K562 (cell line): Measurements from ENCODE around the gene PIF1. TPM values are rescaled to one million over a fixed set of nuclear protein-coding genes. Genes with fewer than 3 reads are reported as not detected.

Experiments
- ASH1L ChIP-seq: fragments of 450-650 bp; IDR thresholded peaks from 2 replicates; pipeline ENCODE4 v1.6.1; 2018; ENCODE audit warnings: borderline replicate concordance, mild to moderate bottlenecking, low read depth; ENCODE audit not compliant: partially characterized antibody
- ATF7 ChIP-seq: fragments of 450-650 bp; IDR thresholded peaks from 2 replicates; pipeline ENCODE4 v1.7.1; 2014; ENCODE audit warnings: mild to moderate bottlenecking, moderate library complexity
- CTBP1 ChIP-seq: fragments of 450-650 bp; IDR thresholded peaks from 2 replicates; pipeline ENCODE4 v1.6.1; 2016; ENCODE audit warnings: borderline replicate concordance
- GABPA ChIP-seq: fragments of 200-800 bp; sonication (Bioruptor generic); conservative IDR thresholded peaks from 2 replicates; pipeline ENCODE4 v1.6.1; 2016; ENCODE audit warnings: low read depth, missing genetic modification characterization, missing compliant biosample characterization
- HDAC1 ChIP-seq, 2 experiments: fragments of 450-650 bp; IDR thresholded peaks; 2 replicates each; pipeline ENCODE4 v1.6.1; 2016 to 2017; ENCODE audit warnings: inconsistent platforms in 1 of 2, mild to moderate bottlenecking in 1 of 2, moderate library complexity in 1 of 2
- HES1 ChIP-seq: fragments of 450-650 bp; IDR thresholded peaks from 2 replicates; pipeline ENCODE4 v1.6.1; 2016; ENCODE audit warnings: low read depth, mild to moderate bottlenecking, moderate library complexity
- KAT2B ChIP-seq: IDR thresholded peaks from one replicate; pipeline ENCODE4 v1.6.1; 2012; ENCODE audit warnings: low read depth, mild to moderate bottlenecking, control low read depth, inconsistent platforms, low read length, moderate library complexity
- MNT ChIP-seq, 2 experiments: fragments of 450-650 bp; conservative IDR thresholded peaks; 2 replicates each; pipeline ENCODE4 v1.6.1; 2017; ENCODE audit warnings: mild to moderate bottlenecking in 2 of 2, moderate library complexity in 2 of 2
- NR2C2 ChIP-seq, 2 experiments: fragments of 200-800 bp in 1 of 2; sonication (Bioruptor generic) in 1 of 2; sonication (generic) in 1 of 2; formaldehyde crosslinking in 1 of 2; IDR thresholded peaks; 2 replicates each; pipeline versions ENCODE4 v1.6.1 to v1.8.0; 2016 to 2022; ENCODE audit warnings: mild to moderate bottlenecking in 1 of 2, missing compliant biosample characterization in 1 of 2, missing genetic modification characterization in 1 of 2, missing genetic modification reagents in 1 of 2
- PCBP1 ChIP-seq: fragments of 200-400 bp; formaldehyde crosslinking; IDR thresholded peaks from 2 replicates; pipeline ENCODE4 v1.6.1; 2018; ENCODE audit warnings: mild to moderate bottlenecking, low read depth, low read length; ENCODE audit not compliant: poor library complexity, severe bottlenecking
- POLR2B ChIP-seq: fragments of 450-650 bp; IDR thresholded peaks from 2 replicates; pipeline ENCODE4 v1.6.1; 2018; ENCODE audit warnings: low read depth; ENCODE audit not compliant: partially characterized antibody
- POLR2H ChIP-seq: IDR thresholded peaks from 2 replicates; pipeline ENCODE4 v1.6.1; 2016; ENCODE audit warnings: missing genetic modification characterization, low read depth, mild to moderate bottlenecking, control low read depth, missing compliant biosample characterization, moderate library complexity
- RB1 ChIP-seq: fragments of 450-650 bp; IDR thresholded peaks from 2 replicates; pipeline ENCODE4 v1.6.1; 2017; ENCODE audit warnings: low read depth, mild to moderate bottlenecking
- SIX5 ChIP-seq, 2 experiments: IDR thresholded peaks; 2 replicates each; pipeline ENCODE4 v1.6.1; 2011; ENCODE audit warnings: low read length in 2 of 2, borderline replicate concordance in 1 of 2, low read depth in 1 of 2, mild to moderate bottlenecking in 1 of 2, moderate library complexity in 1 of 2; ENCODE audit not compliant: insufficient read depth in 1 of 2
- SMAD4 ChIP-seq: fragments of 250-450 bp; sonication (Bioruptor Pico); conservative IDR thresholded peaks from 2 replicates; pipeline ENCODE4 v1.8.0; 2021; ENCODE audit warnings: inconsistent platforms, mild to moderate bottlenecking, moderate library complexity
- TCF3 ChIP-seq: sonication (generic); formaldehyde crosslinking; IDR thresholded peaks from 2 replicates; pipeline ENCODE4 v1.4.0; 2020; ENCODE audit warnings: mild to moderate bottlenecking, missing genetic modification reagents
- U2AF1 ChIP-seq: fragments of 200-400 bp; formaldehyde crosslinking; optimal IDR thresholded peaks from 2 replicates; pipeline ENCODE3; 2017; ENCODE audit warnings: mild to moderate bottlenecking, low read depth, low read length, moderate library complexity
- ZBTB7A ChIP-seq: IDR thresholded peaks from 2 replicates; pipeline ENCODE4 v1.6.1; 2011; ENCODE audit warnings: low read depth, mild to moderate bottlenecking, low read length, moderate library complexity, borderline replicate concordance; ENCODE audit not compliant: control insufficient read depth
- ZNF239 ChIP-seq: fragments of 250-450 bp; sonication (Bioruptor Pico); IDR thresholded peaks from 2 replicates; pipeline ENCODE4 v1.4.0; 2020; ENCODE audit warnings: mild to moderate bottlenecking
- ZNF311 ChIP-seq: fragments of 250-450 bp; sonication (Bioruptor Pico); IDR thresholded peaks from 2 replicates; pipeline ENCODE4 v1.4.0; 2020; ENCODE audit warnings: mild to moderate bottlenecking, moderate library complexity
- ZNF764 ChIP-seq: fragments of 250-450 bp; sonication (Bioruptor Pico); IDR thresholded peaks from 2 replicates; pipeline ENCODE4 v1.4.0; 2020; ENCODE audit warnings: low read depth, mild to moderate bottlenecking, moderate library complexity
- ZNF780A ChIP-seq: fragments of 250-450 bp; sonication (Bioruptor Pico); IDR thresholded peaks from 2 replicates; pipeline ENCODE4 v1.5.0; 2021; ENCODE audit warnings: mild to moderate bottlenecking
- polyA plus RNA-seq, 8 experiments: library from polyadenylated mRNA; depleted of rRNA in 4 of 8; stranded (reverse) in 5 of 8; unstranded in 3 of 8; fragments of >200 nt; fragmentation: Nextera tagmentation in 2 of 8; fragmentation: Illumina TruSeq in 1 of 8; extraction: Ambion mirVana in 2 of 8; extraction: Trizol in 1 of 8; gene quantifications; 2 replicates each; pipeline versions ENCODE4 v1.2.1 to v1.2.3, GENCODE V29; 2011 to 2014; ENCODE audit warnings: inconsistent platforms in 1 of 8, missing spikeins in 1 of 8
- total RNA-seq, 7 experiments: library from RNA; depleted of rRNA in 6 of 7; stranded (reverse); fragments of >200 nt in 6 of 7; fragmentation: Illumina TruSeq in 2 of 7; extraction: Trizol in 2 of 7; gene quantifications; 2 replicates each; pipeline versions ENCODE4 v1.2.1 to v1.2.3, GENCODE V29; 2011 to 2021; ENCODE audit warnings: low replicate concordance in 1 of 7
- TF ChIP-seq, protein P1 (sequence below), 2 experiments: fragments of 200-800 bp in 1 of 2; sonication (Bioruptor generic) in 1 of 2; sonication (generic) in 1 of 2; formaldehyde crosslinking in 1 of 2; IDR thresholded peaks in 1 of 2; conservative IDR thresholded peaks in 1 of 2; 2 replicates each; pipeline versions ENCODE4 v1.5.0 to v1.6.1; 2016 to 2020; ENCODE audit warnings: missing compliant biosample characterization in 1 of 2, missing genetic modification characterization in 1 of 2, missing genetic modification reagents in 1 of 2

PIF1 gene
- total and polyA plus RNA-seq, 9 of the 15 experiments (the other 6 are each of a cell fraction or from before 2014, with no cell fraction given), result 1.1 to 37.9 (median 11.5) TPM

DNA sequence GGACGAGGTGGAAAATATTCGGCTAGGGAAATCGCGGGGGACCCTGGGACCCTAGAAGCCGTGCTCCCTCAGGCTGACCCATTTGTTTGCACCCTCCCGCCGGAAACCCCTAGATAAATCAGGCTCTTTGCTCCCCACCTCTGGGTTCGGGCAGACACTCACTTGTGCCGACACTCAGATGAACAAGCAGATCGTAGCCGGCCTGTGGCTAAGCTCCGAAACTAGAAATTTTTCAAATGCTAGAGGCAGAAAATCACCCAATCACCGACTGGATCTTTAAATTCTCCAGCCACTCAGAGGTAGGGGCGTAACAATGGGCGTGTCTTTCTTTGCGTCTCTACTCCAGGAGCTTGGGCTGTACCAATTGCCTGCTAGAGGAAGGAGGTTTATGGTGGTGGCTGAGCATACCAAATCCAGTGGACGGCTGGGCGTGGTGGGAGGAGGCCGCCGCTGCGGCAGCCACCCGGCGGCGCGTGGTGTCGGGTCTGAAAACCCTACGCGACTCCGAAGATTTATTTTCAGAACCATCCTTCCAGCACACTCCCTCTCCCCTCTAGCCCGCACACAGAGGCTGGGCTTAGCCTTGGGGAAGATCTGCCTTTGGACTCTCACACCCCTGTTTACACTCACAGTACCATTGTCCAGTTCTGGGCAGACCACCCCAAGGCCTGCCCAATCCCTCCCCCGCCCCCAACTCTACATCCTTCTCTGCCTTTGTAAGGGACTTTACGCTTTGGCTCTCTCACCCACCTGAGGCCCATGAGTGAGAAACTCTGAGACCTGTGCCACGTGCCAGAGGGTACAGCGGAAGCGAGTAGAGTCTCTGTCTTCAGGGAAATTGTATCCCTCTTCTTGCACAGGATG is at the start of gene PIF1 (continued):
- TF ChIP-seq SMAD4 (CRISPR knock-in tag) (no peak), ZNF764 (CRISPR knock-in tag) (no peak), ZNF311 (CRISPR knock-in tag) (no peak), HES1 (no peak), ZBTB7A (no peak; the same call in 1 of the 2 replicates), NR2C2 (CRISPR knock-in tag; IDR thresholded peaks at IDR 0.05) (no peak), NR2C2 (tag; IDR thresholded peaks at IDR 0.05) (no peak), ZNF780A (CRISPR knock-in tag) (no peak), POLR2B (peak; percentile 62), HDAC1 (IDR thresholded peaks at IDR 0.05) (peak in 1 of 2 experiments; percentile 70; a peak in 2 of 4 replicates), ASH1L (peak; percentile 72), U2AF1 (no peak), PCBP1 (no peak), MNT (conservative IDR thresholded peaks at IDR 0.05) (peak; percentile 61 to 78; a peak in 3 of 4 replicates), SIX5 (IDR thresholded peaks at IDR 0.05; ENCODE audit: borderline replicate concordance in 1 of 2, insufficient read depth in 1 of 2, low read depth in 1 of 2, low read length in 2 of 2) (peak in 1 of 2 experiments; percentile 23; a peak in 1 of 4 replicates), TCF3 (CRISPR knock-in tag) (no peak), ATF7 (peak; percentile 99), POLR2H (tag) (peak; percentile 66), ZNF239 (CRISPR knock-in tag) (no peak), KAT2B (no peak), GABPA (no peak), RB1 (peak; percentile 21; the same call in 1 of the 2 replicates), CTBP1 (peak; percentile 51; the same call in 1 of the 2 replicates)
- TF ChIP-seq, protein P1, sequence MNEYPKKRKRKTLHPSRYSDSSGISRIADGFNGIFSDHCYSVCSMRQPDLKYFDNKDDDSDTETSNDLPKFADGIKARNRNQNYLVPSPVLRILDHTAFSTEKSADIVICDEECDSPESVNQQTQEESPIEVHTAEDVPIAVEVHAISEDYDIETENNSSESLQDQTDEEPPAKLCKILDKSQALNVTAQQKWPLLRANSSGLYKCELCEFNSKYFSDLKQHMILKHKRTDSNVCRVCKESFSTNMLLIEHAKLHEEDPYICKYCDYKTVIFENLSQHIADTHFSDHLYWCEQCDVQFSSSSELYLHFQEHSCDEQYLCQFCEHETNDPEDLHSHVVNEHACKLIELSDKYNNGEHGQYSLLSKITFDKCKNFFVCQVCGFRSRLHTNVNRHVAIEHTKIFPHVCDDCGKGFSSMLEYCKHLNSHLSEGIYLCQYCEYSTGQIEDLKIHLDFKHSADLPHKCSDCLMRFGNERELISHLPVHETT (CRISPR knock-in tag; conservative IDR thresholded peaks at IDR 0.05 in 1 of 2, IDR thresholded peaks at IDR 0.05 in 1 of 2), result 0 out of 4 replicates have a peak, but pooled peaks of 1 of the 2 experiments have one; percentile 19
